ENCODE data around the gene SPDYE6. TPM values are rescaled to one million over a fixed set of nuclear protein-coding genes. Genes with fewer than 3 reads are reported as not detected.
"Not testable (repeated sequence)": the region's sequence is repeated elsewhere in the genome, so short reads cannot be mapped to it uniquely, and the experiment has no call there.

Gene SPDYE6
- total RNA-seq, 2 experiments from 2014 or later, result not detected

GRCh38 chr7:102305414-102306268, 50.6 kb downstream of the SPDYE6 start:
- H3K36me3 Mint-ChIP-seq (ENCODE audit: low read depth), result no peaks in the 10 kb centered on the region
- no peak overlapping the region for H3K4me3 Mint-ChIP-seq
- H3K27me3 Mint-ChIP-seq (ENCODE audit: low read depth), result no peaks in the 10 kb centered on the region
- no peak for DNase-seq
- no peak overlapping the region for H3K27ac Mint-ChIP-seq
- H3K9me3 Mint-ChIP-seq, result no peaks in the 10 kb centered on the region
- CTCF ChIA-PET, result interaction anchor here (0.6 kb wide), 1 partner anchor 99 kb away, joined by 3 read pairs; no protein-coding TSS in a partner anchor
- intact Hi-C loops (cut with micrococcal nuclease), result no loop called here
- peaks cover 7% of the 10 kb centered on the region for H3K4me1 Mint-ChIP-seq (ENCODE audit: low read depth)

DNA sequence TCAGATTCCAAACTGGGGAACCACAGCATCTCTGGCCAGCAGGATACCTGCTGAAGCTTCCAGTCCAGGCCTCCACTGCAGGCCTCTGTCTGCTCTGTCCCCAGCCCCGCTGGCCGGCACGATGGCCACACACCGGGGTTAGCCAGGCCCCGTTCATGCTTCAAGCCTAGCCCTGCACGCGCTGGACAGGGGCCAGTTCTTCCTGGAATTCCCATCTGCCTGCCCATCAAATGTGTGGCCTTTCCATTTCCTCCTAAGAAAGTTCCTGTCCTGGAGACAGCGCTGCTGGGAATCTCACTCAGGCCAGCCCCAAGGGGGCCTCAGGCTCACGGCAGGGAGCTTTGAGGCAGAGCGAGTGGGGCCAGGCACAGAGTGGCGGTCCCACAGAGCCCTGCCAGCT, 51.6 kb downstream of the SPDYE6 start:
- CTCF ChIA-PET, result no interaction called here
- intact Hi-C loops (cut with micrococcal nuclease), result no loop called here
- H3K9me3 Mint-ChIP-seq, result no peaks in the 10 kb centered on the region
- H3K27ac Mint-ChIP-seq, result no peak overlapping the region
- H3K27me3 Mint-ChIP-seq (ENCODE audit: low read depth), result no peaks in the 10 kb centered on the region
- H3K4me3 Mint-ChIP-seq, result no peak overlapping the region
- no peaks in the 10 kb centered on the region for H3K36me3 Mint-ChIP-seq (ENCODE audit: low read depth)
- H3K4me1 Mint-ChIP-seq (ENCODE audit: low read depth), result peaks cover 7% of the 10 kb centered on the region
- DNase-seq, result no peak

DNA sequence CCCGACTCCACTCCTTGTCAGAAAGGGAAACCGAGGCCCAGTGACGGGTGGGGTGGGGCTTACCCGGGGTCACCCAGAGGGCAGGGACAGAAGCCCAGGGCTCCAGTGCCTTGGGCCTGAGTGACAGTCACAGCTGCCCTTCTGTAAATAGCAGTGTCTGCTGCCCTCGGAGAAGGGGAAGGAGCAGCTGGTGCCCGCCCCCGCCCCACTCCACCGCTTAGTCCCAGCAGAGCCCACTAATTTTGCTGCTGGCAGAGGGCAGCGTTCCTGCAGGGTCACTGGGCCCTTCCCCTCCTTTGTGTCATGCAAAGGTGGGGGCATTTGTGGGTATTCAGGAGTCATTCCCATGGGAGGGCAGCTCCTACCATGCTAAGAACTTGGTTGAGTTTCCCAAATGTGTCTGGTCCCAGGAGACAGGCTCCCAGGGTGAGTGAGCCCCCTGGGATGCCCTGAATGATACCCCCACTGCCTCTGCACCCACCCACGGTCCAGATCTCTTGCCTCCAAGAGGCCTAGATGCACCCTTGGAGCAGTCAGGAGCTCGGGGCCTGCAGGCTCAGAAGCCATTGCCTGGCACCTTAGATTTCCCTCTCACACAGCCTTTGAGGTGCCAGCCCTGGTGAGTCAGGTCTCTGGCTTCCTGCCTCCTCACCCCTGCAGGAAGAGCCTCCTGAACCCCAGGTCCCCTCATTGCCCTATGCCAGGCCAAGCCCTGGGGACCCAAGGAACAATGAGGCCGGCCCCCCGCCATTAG, 52.4 kb downstream of the SPDYE6 start:
- H3K9me3 Mint-ChIP-seq, result no peaks in the 10 kb centered on the region
- no peak overlapping the region for H3K4me3 Mint-ChIP-seq
- CTCF ChIA-PET, result interaction anchor here (0.6 kb wide), 1 partner anchor 46 kb away, joined by 3 read pairs; no protein-coding TSS in a partner anchor
- H3K4me1 Mint-ChIP-seq (ENCODE audit: low read depth), result peaks cover 7% of the 10 kb centered on the region
- H3K27ac Mint-ChIP-seq, result no peak overlapping the region
- H3K36me3 Mint-ChIP-seq (ENCODE audit: low read depth), result no peaks in the 10 kb centered on the region
- no peaks in the 10 kb centered on the region for H3K27me3 Mint-ChIP-seq (ENCODE audit: low read depth)
- DNase-seq, result no peak
- intact Hi-C loops (cut with micrococcal nuclease), result no loop called here

DNA sequence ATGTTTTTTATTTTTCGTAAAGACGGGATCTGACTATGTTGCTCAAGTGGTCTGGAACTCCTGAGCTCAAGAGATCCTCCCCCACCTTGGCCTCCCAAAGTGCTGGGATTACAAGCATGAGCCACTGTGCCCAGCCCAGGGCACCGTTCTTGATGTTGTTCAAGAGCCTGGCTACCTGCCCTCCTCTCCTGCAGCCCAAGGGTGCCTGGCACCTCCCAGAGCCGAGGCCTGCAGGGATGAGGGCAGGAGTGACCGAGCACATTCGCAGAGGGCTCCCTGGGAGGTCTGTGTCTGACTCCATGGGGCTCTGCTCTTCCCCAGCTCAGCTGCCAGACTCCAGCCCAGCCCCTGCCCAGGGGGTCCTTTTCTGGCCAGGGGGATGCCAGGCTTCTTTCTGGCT, 54.2 kb downstream of the SPDYE6 start:
- Mint-ChIP-seq H3K4me1 (ENCODE audit: low read depth) (peaks cover 4% of the 10 kb centered on the region), H3K36me3 (ENCODE audit: low read depth) (no peaks in the 10 kb centered on the region), H3K9me3 (no peaks in the 10 kb centered on the region), H3K27ac (no peak overlapping the region), H3K4me3 (no peak overlapping the region), H3K27me3 (ENCODE audit: low read depth) (no peaks in the 10 kb centered on the region)
- DNase-seq, result no peak
- CTCF ChIA-PET, result no interaction called here
- intact Hi-C loops (cut with micrococcal nuclease), result no loop called here

DNA sequence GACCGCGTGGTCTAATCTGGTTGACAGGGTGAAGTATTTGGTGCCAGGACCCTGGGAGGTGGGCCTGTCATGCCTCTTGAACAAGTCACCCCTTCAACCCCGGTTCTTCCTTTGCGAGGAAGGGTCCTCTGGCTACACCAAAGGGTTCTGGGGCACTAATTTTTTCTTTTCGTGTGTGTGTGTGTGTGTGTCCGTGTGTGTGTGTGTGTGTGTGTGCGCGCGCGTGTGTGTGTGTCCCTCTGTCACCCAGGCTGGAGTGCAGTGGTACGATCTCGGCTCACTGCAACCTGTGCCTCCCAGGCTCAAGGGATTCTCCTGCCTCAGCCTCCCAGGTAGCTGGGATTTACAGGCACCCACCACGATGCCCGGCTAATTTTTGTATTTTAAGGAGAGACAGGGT, 54.9 kb downstream of the SPDYE6 start:
- H3K4me1 Mint-ChIP-seq (ENCODE audit: low read depth); intact Hi-C loops (cut with micrococcal nuclease); H3K36me3 Mint-ChIP-seq (ENCODE audit: low read depth); H3K27ac Mint-ChIP-seq; CTCF ChIA-PET; H3K9me3 Mint-ChIP-seq; H3K4me3 Mint-ChIP-seq; H3K27me3 Mint-ChIP-seq (ENCODE audit: low read depth); DNase-seq: not testable (repeated sequence)

DNA sequence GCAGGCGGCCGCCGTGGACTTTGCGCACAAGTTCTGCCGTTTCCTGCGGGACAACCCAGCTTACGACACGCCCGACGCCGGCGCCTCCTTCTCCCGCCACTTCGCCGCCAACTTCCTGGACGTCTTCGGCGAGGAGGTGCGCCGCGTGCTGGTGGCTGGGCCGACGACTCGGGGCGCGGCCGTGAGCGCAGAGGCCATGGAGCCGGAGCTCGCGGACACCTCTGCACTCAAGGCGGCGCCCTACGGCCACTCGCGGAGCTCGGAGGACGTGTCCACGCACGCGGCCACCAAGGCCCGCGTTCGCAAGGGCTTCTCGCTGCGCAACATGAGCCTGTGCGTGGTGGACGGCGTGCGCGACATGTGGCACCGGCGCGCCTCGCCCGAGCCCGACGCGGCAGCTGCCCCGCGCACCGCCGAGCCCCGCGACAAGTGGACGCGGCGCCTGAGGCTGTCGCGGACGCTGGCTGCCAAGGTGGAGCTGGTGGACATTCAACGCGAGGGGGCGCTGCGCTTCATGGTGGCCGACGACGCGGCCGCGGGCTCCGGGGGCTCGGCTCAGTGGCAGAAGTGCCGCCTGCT, 55.5 kb downstream of the SPDYE6 start:
- Mint-ChIP-seq H3K27me3 (ENCODE audit: low read depth) (no peaks in the 10 kb centered on the region), H3K36me3 (ENCODE audit: low read depth) (no peaks in the 10 kb centered on the region), H3K4me1 (ENCODE audit: low read depth) (no peaks in the 10 kb centered on the region), H3K27ac (no peak overlapping the region), H3K4me3 (no peak overlapping the region), H3K9me3 (no peaks in the 10 kb centered on the region)
- intact Hi-C loops (cut with micrococcal nuclease), result no loop called here
- CTCF ChIA-PET, result no interaction called here
- DNase-seq, result no peak

GRCh38 chr7:102297487-102298218, 58.6 kb downstream of the SPDYE6 start:
- Mint-ChIP-seq H3K9me3 (no peaks in the 10 kb centered on the region), H3K27me3 (ENCODE audit: low read depth) (no peaks in the 10 kb centered on the region), H3K4me1 (ENCODE audit: low read depth) (no peaks in the 10 kb centered on the region), H3K27ac (no peak overlapping the region), H3K36me3 (ENCODE audit: low read depth) (no peaks in the 10 kb centered on the region), H3K4me3 (no peak overlapping the region)
- no peak for DNase-seq
- CTCF ChIA-PET, result no interaction called here
- intact Hi-C loops (cut with micrococcal nuclease), result no loop called here

GRCh38 chr7:102296514-102296913, 59.7 kb downstream of the SPDYE6 start:
- no peaks in the 10 kb centered on the region for H3K27me3 Mint-ChIP-seq (ENCODE audit: low read depth)
- no peak for DNase-seq
- H3K4me1 Mint-ChIP-seq (ENCODE audit: low read depth), result peaks cover 6% of the 10 kb centered on the region
- H3K36me3 Mint-ChIP-seq (ENCODE audit: low read depth), result no peaks in the 10 kb centered on the region
- no peak overlapping the region for H3K27ac Mint-ChIP-seq
- H3K9me3 Mint-ChIP-seq, result no peaks in the 10 kb centered on the region
- CTCF ChIA-PET, result no interaction called here
- intact Hi-C loops (cut with micrococcal nuclease), result no loop called here
- H3K4me3 Mint-ChIP-seq, result no peak overlapping the region

- Mint-ChIP-seq H3K4me3 (no peak overlapping the region), H3K4me1 (ENCODE audit: low read depth) (peaks cover 10% of the 10 kb centered on the region), H3K36me3 (ENCODE audit: low read depth) (no peaks in the 10 kb centered on the region), H3K9me3 (no peaks in the 10 kb centered on the region), H3K27me3 (ENCODE audit: low read depth) (no peaks in the 10 kb centered on the region), H3K27ac (no peak overlapping the region)
- DNase-seq, result no peak
- CTCF ChIA-PET, result no interaction called here
- intact Hi-C loops (cut with micrococcal nuclease), result no loop called here
These were observed 60.1 kb downstream of the SPDYE6 start for GRCh38 chr7:102296179-102296438.

Small RNA genes within 50 kb of the gene (microRNA-seq; reads per million reads assigned to microRNA genes)
- gene MIR548O (ENCODE audit: borderline microRNAs expressed, borderline replicate concordance), result not detected

Other genes starting within 250 kb of the SPDYE6 start
- gene SH2B2, start 69.6 kb downstream of the SPDYE6 start, total RNA-seq, result 1 to 10 TPM; 1.4 TPM
- 10 to 100 TPM; 17.8 to 18.5 TPM for gene PRKRIP1, start 39.9 kb upstream of the SPDYE6 start, total RNA-seq
- gene ORAI2, start 77.1 kb upstream of the SPDYE6 start, total RNA-seq, result 10 to 100 TPM; 15.4 to 16.4 TPM
- gene ALKBH4, start 108.4 kb upstream of the SPDYE6 start, total RNA-seq, result 1 to 10 TPM; 5.7 to 6.4 TPM
- 10 to 100 TPM in 1 of 2 experiments, 1 to 10 TPM in 1; 9.4 to 11.0 TPM for gene LRWD1, start 108.5 kb upstream of the SPDYE6 start, total RNA-seq
- gene POLR2J, start 122.5 kb upstream of the SPDYE6 start, total RNA-seq, result 10 to 100 TPM; 43.9 to 47.1 TPM
- gene RASA4B, start 161.3 kb upstream of the SPDYE6 start, total RNA-seq, result 10 to 100 TPM; 16.2 to 17.4 TPM
- gene UPK3BL2, start 187.3 kb upstream of the SPDYE6 start, total RNA-seq, result 1 to 10 TPM; 5.5 to 8.2 TPM
- not detected for gene SPDYE2, start 194.8 kb upstream of the SPDYE6 start, total RNA-seq
- 10 to 100 TPM; 15.3 to 15.5 TPM for gene POLR2J3, start 216.1 kb upstream of the SPDYE6 start, total RNA-seq

All from activated naive CD4-positive, alpha-beta T cell treated with anti-CD3 and anti-CD28 coated beads for 36 hours (primary cell).